ENCODE measurements around the gene RALB. TPM values are rescaled to one million over a fixed set of nuclear protein-coding genes. Genes with fewer than 3 reads are reported as not detected.

The RALB gene
- total RNA-seq, 2 experiments from 2014 or later: 39.4 to 45.4 TPM

DNA sequence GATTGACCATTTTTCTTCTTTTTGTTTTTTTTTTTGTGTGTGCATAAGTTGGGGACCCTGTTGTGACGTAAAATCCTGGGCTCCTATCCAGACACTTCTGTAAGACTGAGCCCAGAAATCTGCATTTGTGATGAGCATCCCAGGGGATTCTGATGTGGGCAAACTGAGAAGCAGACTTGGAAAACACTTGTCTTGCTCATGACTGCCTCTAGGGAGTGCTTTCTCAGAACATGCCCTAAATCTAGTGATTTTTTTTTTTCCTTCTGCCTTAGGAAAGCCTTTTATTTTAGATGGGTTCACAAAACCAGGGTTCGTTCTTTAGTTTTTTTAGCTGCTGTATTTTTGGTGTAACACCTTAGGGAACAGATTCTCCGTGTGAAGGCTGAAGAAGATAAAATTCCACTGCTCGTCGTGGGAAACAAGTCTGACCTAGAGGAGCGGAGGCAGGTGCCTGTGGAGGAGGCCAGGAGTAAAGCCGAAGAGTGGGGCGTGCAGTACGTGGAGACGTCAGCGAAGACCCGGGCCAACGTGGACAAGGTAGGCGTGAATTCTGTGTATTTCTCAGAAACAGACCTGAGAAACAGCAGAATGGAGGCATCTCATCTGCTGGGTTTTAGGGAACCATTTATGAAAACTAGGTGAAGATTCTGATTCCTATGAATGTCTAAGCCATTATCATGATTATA lies 36.7 kb downstream of the RALB start:
- Mint-ChIP-seq H3K4me3 (no peak overlapping the region), H3K27ac (no peak overlapping the region), H3K36me3 (ENCODE audit: low read depth) (peaks cover 60% of the 10 kb centered on the region), H3K4me1 (ENCODE audit: low read depth) (peaks cover 64% of the 10 kb centered on the region), H3K27me3 (ENCODE audit: low read depth) (no peaks in the 10 kb centered on the region), H3K9me3 (ENCODE audit: insufficient read depth) (no peaks in the 10 kb centered on the region)
- CTCF ChIA-PET: interaction anchor here (6.7 kb wide), 1 partner anchor 23 kb away, joined by 38 read pairs; no protein-coding TSS in a partner anchor
- POLR2A ChIA-PET: no interaction called here
- ATAC-seq (no peak), DNase-seq (no peak)

DNA sequence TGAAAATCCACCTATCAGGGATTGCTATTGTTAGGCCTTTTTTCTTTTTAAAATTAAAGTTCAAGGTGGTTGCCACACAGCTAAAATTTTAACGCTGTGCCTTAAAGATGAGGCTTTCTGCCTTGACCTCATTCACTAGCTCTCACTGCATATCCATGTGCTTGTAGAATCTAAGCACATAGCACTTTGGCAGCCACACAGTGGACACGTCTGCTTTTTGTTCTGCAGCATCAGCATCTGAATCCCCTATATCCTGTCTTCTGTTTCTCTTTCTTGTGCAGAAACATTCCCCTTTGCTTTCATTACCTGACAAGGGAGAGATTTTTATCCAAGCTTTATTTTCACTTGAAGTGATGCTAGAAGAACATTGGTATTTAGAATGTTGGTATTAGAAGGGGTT lies 38.1 kb downstream of the RALB start:
- ATAC-seq (no peak), DNase-seq (no peak)
- no peaks in the 10 kb centered on the region for H3K9me3 Mint-ChIP-seq (ENCODE audit: insufficient read depth)
- CTCF ChIA-PET: interaction anchor here (1.1 to 6.7 kb wide), 2 partner anchors 9 to 22 kb away, joined by 3 to 38 read pairs; no protein-coding TSS in a partner anchor
- H3K36me3 Mint-ChIP-seq (ENCODE audit: low read depth): peaks cover 62% of the 10 kb centered on the region
- POLR2A ChIA-PET: no interaction called here
- H3K27ac Mint-ChIP-seq: no peak overlapping the region
- no peak overlapping the region for H3K4me3 Mint-ChIP-seq
- H3K27me3 Mint-ChIP-seq (ENCODE audit: low read depth): no peaks in the 10 kb centered on the region
- H3K4me1 Mint-ChIP-seq (ENCODE audit: low read depth): peaks cover 60% of the 10 kb centered on the region

DNA sequence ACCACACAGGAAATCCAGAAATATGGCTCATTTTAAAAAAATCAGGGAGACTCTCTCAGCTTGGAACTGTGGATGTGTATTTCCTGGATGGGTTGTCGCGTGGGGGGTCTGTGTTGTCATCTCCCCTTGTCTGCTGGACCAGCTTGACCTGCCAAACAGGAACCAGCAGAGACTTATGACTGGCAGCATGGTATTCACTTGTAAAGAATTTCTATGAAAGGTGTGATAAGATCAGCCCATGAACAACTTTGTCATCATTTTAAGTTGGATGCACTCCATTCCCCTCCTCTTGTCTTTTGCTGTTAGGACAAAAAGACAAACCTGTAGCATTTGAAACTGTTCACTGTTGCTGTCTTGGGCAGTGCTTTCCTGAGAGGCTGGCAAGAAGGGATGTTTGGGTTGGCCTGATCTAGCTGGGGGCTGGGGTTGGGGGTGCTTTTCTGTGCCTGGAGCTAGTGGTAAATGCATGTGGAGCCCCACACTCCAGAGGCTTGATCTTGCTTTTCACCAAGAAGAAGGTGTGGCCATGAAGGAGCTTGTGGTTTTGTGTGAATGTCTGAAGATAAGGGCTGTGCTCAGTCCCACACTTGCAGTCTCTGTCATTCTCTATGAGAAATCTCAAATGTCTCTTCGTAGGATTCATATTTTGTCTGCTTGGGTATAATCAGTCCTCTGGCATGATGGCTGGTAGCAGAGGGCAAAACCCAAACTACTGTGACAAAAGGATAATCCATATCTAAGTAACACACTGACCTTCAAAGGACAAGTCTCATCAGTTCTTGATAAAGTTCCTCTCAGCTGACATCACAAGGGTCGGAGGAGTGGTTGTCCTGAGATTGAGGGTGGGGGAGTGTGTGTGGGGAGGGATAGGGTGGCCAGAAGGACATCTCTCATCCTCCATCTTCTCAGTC lies 39.0 kb downstream of the RALB start:
- ChIA-PET CTCF (interaction anchor here (1.0 to 6.7 kb wide), 5 partner anchors 8 to 117 kb away, joined by 3 to 38 read pairs (median 6); no protein-coding TSS in a partner anchor), POLR2A (interaction anchor here (0.5 kb wide), 1 partner anchor 148 kb away, joined by 3 read pairs; no protein-coding TSS in a partner anchor)
- no peak for DNase-seq
- H3K27me3 Mint-ChIP-seq (ENCODE audit: low read depth): no peaks in the 10 kb centered on the region
- H3K36me3 Mint-ChIP-seq (ENCODE audit: low read depth): peaks cover 63% of the 10 kb centered on the region
- H3K9me3 Mint-ChIP-seq (ENCODE audit: insufficient read depth): no peaks in the 10 kb centered on the region
- H3K4me1 Mint-ChIP-seq (ENCODE audit: low read depth): peaks cover 54% of the 10 kb centered on the region
- ATAC-seq: peak; percentile 49
- H3K27ac Mint-ChIP-seq: peak overlapping the region; percentile 76
- no peak overlapping the region for H3K4me3 Mint-ChIP-seq

DNA sequence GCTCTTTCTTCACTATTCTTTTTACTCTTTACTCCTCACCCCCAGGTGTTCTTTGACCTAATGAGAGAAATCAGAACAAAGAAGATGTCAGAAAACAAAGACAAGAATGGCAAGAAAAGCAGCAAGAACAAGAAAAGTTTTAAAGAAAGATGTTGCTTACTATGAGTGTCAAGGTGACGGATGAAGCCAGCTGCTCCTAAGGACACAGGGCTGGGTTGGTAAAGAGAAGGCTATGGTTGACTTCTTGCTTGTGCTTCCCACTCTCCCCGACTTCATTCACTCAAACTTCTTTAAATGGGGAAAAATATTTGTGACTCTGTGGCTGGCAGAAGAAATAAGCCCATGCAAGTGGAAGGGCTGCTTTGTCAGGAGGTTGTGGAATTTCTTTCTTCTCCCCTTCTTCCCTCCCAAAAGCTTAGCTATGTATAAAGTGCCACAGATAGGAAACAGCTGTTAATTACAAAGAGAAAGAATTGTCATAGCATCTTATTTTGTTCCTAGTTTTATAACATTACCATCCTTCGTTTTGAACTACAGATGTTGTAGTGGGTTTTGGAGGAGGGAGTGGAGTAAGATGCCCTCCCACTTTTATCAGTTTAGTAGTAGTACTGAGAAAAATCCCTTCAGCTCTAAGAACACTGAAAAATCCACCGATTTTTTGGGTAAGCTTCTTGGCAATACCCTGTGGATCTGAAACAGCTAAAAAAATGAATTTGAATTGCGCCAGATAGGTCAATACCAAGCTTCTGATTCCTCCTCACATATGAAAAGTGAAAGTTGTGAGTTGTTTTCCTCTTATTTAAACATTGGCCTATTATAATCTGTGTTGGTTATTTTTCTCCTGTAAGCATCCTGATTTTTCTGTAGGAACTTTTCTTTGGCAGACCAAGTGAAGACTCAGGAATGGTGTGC lies 40.7 kb downstream of the RALB start:
- CTCF ChIA-PET: interaction anchor here (0.8 to 6.7 kb wide), 4 partner anchors 10 to 118 kb away, joined by 4 to 38 read pairs (median 6); no protein-coding TSS in a partner anchor
- Mint-ChIP-seq H3K36me3 (ENCODE audit: low read depth) (peaks cover 67% of the 10 kb centered on the region), H3K27ac (no peak overlapping the region), H3K27me3 (ENCODE audit: low read depth) (no peaks in the 10 kb centered on the region), H3K4me3 (no peak overlapping the region), H3K9me3 (ENCODE audit: insufficient read depth) (no peaks in the 10 kb centered on the region), H3K4me1 (ENCODE audit: low read depth) (peaks cover 39% of the 10 kb centered on the region)
- DNase-seq (no peak), ATAC-seq (no peak)
- POLR2A ChIA-PET: no interaction called here

DNA sequence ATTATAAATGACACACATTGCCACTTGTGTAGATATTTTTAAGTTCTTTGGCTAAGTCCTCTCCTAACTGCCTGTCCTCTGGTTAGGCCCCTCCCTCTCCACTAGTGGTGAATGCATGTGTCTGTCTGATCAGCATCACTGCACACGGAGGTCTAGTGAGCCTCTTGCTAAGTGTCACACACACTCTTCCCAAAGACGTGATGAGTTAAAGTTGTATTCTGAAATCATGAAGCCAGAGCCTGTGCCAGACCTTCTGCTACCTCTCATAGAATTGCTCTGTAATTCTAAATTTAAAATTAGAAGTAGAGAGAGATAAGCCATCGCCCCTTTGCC lies 41.3 kb downstream of the RALB start:
- no peaks in the 10 kb centered on the region for H3K9me3 Mint-ChIP-seq (ENCODE audit: insufficient read depth)
- ChIA-PET POLR2A (no interaction called here), CTCF (interaction anchor here (0.8 to 6.7 kb wide), 3 partner anchors 11 to 21 kb away, joined by 4 to 38 read pairs (median 7); no protein-coding TSS in a partner anchor)
- ATAC-seq (no peak), DNase-seq (no peak)
- H3K27ac Mint-ChIP-seq: no peak overlapping the region
- no peak overlapping the region for H3K4me3 Mint-ChIP-seq
- no peaks in the 10 kb centered on the region for H3K27me3 Mint-ChIP-seq (ENCODE audit: low read depth)
- peaks cover 63% of the 10 kb centered on the region for H3K36me3 Mint-ChIP-seq (ENCODE audit: low read depth)
- peaks cover 37% of the 10 kb centered on the region for H3K4me1 Mint-ChIP-seq (ENCODE audit: low read depth)

DNA sequence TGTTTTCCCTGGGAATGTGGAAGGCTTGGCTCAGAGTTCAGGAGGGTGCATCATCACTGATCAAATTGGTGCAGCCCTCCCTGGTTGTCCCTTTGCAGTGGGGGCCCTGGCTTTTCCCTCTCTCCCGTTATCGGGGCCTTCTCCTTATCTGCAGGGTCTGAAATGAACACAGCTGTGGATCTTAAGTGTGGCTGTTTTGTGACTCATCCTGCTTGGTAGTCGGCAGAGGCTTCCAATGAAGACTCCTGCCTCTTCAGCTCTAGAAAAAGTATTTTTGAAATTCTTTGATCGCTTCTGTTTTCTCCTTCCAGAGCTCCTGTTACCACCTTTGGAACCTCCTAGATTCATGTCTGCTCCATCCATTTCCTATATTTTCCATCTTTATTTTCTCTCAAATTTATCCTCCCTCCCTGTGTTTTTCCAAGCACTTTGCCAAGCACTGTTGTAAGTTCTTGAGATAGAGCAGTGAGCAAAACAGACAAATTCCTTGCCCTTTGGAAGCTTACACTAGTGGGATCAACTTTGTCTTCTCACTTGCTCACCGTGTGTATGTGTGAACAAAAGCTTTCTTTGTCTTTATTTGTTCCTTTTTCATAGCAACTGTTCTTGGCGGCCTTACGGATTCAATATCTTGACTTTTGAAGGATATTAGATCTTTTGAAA lies 45.7 kb downstream of the RALB start:
- peaks cover 24% of the 10 kb centered on the region for H3K4me1 Mint-ChIP-seq (ENCODE audit: low read depth)
- ATAC-seq: no peak
- H3K36me3 Mint-ChIP-seq (ENCODE audit: low read depth): peaks cover 39% of the 10 kb centered on the region
- no peak overlapping the region for H3K4me3 Mint-ChIP-seq
- H3K27ac Mint-ChIP-seq: peak overlapping the region; percentile 2
- no peaks in the 10 kb centered on the region for H3K27me3 Mint-ChIP-seq (ENCODE audit: low read depth)
- POLR2A ChIA-PET: interaction anchor here (0.6 kb wide), 1 partner anchor 17 kb away, joined by 3 read pairs; no protein-coding TSS in a partner anchor
- H3K9me3 Mint-ChIP-seq (ENCODE audit: insufficient read depth): no peaks in the 10 kb centered on the region
- CTCF ChIA-PET: interaction anchor here (0.8 to 2.0 kb wide), 3 partner anchors 15 to 188 kb away, joined by 3 to 10 read pairs (median 7); no protein-coding TSS in a partner anchor
- no peak for DNase-seq

DNA sequence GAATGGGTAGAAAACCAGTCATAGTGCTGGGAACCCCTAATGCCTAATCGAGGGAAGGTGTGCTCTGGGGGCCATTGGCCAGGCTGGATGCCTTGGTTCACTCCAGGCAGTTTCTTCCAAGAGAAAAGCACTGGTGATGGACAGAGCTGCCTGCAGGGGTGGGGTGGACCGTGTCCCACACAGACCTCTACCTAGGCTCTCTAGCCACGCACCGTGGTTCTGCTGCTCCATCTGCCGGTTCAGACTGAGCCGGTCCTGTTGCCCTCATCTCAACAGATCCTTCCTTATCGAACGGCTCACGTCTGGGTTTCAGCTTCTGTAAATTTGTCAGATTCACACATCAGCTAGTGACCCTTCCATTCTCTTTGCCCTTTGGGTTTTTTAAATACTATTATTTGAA lies 46.4 kb downstream of the RALB start:
- H3K27me3 Mint-ChIP-seq (ENCODE audit: low read depth): no peaks in the 10 kb centered on the region
- ATAC-seq (no peak), DNase-seq (no peak)
- no peak overlapping the region for H3K4me3 Mint-ChIP-seq
- H3K9me3 Mint-ChIP-seq (ENCODE audit: insufficient read depth): no peaks in the 10 kb centered on the region
- no peak overlapping the region for H3K27ac Mint-ChIP-seq
- POLR2A ChIA-PET: interaction anchor here (0.6 kb wide), 1 partner anchor 18 kb away, joined by 3 read pairs; no protein-coding TSS in a partner anchor
- CTCF ChIA-PET: interaction anchor here (0.8 to 1.9 kb wide), 2 partner anchors 122 to 189 kb away, joined by 3 to 7 read pairs; no protein-coding TSS in a partner anchor
- peaks cover 34% of the 10 kb centered on the region for H3K36me3 Mint-ChIP-seq (ENCODE audit: low read depth)
- H3K4me1 Mint-ChIP-seq (ENCODE audit: low read depth): peaks cover 21% of the 10 kb centered on the region

DNA sequence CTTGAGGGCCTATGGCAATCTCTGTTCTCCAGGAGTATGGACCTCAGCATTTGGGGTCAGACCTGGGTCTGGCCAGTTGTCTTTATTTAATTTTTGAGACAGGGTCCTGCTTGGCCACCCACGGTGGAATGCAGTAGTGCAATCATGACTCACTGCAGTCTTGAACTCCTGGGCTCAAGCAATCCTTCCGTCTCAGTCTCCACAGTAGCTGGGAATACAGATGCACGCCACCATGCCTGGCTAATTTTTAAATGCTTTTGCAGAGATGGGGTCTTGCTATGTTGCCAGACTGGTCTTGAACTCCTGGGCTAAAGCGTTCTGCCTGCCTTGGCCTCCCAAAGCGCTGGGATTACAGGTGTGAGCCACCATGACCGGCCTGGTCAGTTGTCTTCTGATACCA lies 46.9 kb downstream of the RALB start:
- Mint-ChIP-seq H3K4me1 (ENCODE audit: low read depth) (peaks cover 20% of the 10 kb centered on the region), H3K36me3 (ENCODE audit: low read depth) (peaks cover 28% of the 10 kb centered on the region), H3K27ac (no peak overlapping the region), H3K9me3 (ENCODE audit: insufficient read depth) (no peaks in the 10 kb centered on the region), H3K27me3 (ENCODE audit: low read depth) (no peaks in the 10 kb centered on the region), H3K4me3 (no peak overlapping the region)
- no peak for DNase-seq
- ChIA-PET POLR2A (no interaction called here), CTCF (interaction anchor here (1.7 to 1.9 kb wide), 2 partner anchors 8 to 190 kb away, joined by 5 to 7 read pairs; no protein-coding TSS in a partner anchor)
- ATAC-seq: no peak

DNA sequence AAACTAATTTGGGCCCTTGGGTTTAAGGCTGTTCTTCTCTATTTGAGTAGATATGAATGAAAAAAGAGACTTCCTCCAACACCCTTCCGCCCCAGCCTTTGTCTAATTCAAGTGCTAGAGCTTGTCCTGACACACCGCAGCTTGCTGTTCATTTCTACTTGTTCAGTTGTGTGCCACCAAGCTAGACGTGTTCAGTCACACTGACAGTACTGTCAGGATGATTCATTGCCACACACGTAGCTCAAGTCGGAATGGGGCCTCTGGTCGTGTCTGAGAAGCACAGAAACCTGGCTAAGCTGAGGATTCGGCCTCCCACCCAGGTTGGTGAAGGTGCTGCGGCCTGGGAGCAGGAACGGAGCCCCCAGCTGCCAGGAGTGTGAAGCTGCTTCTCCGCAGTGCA lies 47.7 kb downstream of the RALB start:
- POLR2A ChIA-PET: interaction anchor here (1.0 kb wide), 1 partner anchor 25 kb away, joined by 3 read pairs; no protein-coding TSS in a partner anchor
- H3K27ac Mint-ChIP-seq: no peak overlapping the region
- peaks cover 25% of the 10 kb centered on the region for H3K36me3 Mint-ChIP-seq (ENCODE audit: low read depth)
- ATAC-seq (no peak), DNase-seq (no peak)
- no peak overlapping the region for H3K4me3 Mint-ChIP-seq
- peaks cover 20% of the 10 kb centered on the region for H3K4me1 Mint-ChIP-seq (ENCODE audit: low read depth)
- H3K9me3 Mint-ChIP-seq (ENCODE audit: insufficient read depth): no peaks in the 10 kb centered on the region
- H3K27me3 Mint-ChIP-seq (ENCODE audit: low read depth): no peaks in the 10 kb centered on the region
- CTCF ChIA-PET: interaction anchor here (1.7 to 1.8 kb wide), 2 partner anchors 9 to 13 kb away, joined by 5 to 9 read pairs; no protein-coding TSS in a partner anchor

DNA sequence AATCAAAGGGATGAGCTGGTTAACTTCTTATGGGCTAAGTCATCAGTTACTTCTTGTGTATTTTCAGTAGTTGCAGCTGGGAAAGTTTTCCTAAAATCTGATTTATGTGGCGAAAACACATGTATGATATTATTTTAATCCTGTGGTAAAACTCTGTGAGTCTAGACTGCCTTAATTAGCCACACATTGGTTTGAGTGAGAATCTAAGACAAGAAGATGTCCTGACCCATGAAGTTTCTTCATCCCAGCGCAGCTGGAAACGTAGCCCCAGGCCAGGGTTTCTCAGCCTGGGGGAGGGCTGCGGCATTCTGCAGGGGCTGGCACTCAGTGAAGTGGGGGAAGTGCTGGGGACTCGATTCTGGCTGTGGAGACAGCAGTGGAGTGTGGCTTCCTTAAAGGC lies 48.6 kb downstream of the RALB start:
- DNase-seq (no peak), ATAC-seq (no peak)
- no peaks in the 10 kb centered on the region for H3K27me3 Mint-ChIP-seq (ENCODE audit: low read depth)
- POLR2A ChIA-PET: no interaction called here
- H3K9me3 Mint-ChIP-seq (ENCODE audit: insufficient read depth): no peaks in the 10 kb centered on the region
- peaks cover 23% of the 10 kb centered on the region for H3K4me1 Mint-ChIP-seq (ENCODE audit: low read depth)
- peaks cover 24% of the 10 kb centered on the region for H3K36me3 Mint-ChIP-seq (ENCODE audit: low read depth)
- no peak overlapping the region for H3K27ac Mint-ChIP-seq
- CTCF ChIA-PET: interaction anchor here (1.1 to 1.8 kb wide), 3 partner anchors 10 to 18 kb away, joined by 3 to 9 read pairs (median 5); no protein-coding TSS in a partner anchor
- no peak overlapping the region for H3K4me3 Mint-ChIP-seq
